WERI-Rb-1 (cell line): ENCODE measurements around the gene MDM2.

ENCODE experiments used
- DNase-seq: peaks from one replicate; pipeline ENCODE4 v3.0.0-alpha.2; 2020
- H3K27ac ChIP-seq: fragments of 250-450 bp; sonication (Bioruptor Pico); 2 replicates; pipeline ENCODE4 v1.5.1; 2020; ENCODE audit warnings: mild to moderate bottlenecking, moderate library complexity
- H3K27me3 ChIP-seq: fragments of 250-450 bp; sonication (Bioruptor Pico); 2 replicates; pipeline ENCODE4 v1.5.1; 2021; ENCODE audit warnings: mild to moderate bottlenecking, low read depth, moderate library complexity; ENCODE audit not compliant: insufficient read depth, severe bottlenecking
- H3K36me3 ChIP-seq: fragments of 250-450 bp; sonication (Bioruptor Pico); 2 replicates; pipeline ENCODE4 v1.5.1; 2020; ENCODE audit warnings: mild to moderate bottlenecking, moderate library complexity
- H3K4me3 ChIP-seq: 2 replicates; pipeline ENCODE4 v1.5.1; 2011; ENCODE audit warnings: low read depth, mild to moderate bottlenecking, control low read depth, low read length
- H3K9me3 ChIP-seq: fragments of 250-450 bp; sonication (Bioruptor Pico); 2 replicates; pipeline ENCODE4 v1.5.1; 2021; ENCODE audit warnings: mild to moderate bottlenecking, moderate library complexity; ENCODE audit not compliant: severe bottlenecking
- TF ChIP-seq, protein P1 (sequence below): IDR thresholded peaks from 2 replicates; pipeline ENCODE4 v1.5.1; 2011; ENCODE audit warnings: low read depth, mild to moderate bottlenecking, control low read depth, inconsistent platforms, low read length

Gene MDM2

DNA sequence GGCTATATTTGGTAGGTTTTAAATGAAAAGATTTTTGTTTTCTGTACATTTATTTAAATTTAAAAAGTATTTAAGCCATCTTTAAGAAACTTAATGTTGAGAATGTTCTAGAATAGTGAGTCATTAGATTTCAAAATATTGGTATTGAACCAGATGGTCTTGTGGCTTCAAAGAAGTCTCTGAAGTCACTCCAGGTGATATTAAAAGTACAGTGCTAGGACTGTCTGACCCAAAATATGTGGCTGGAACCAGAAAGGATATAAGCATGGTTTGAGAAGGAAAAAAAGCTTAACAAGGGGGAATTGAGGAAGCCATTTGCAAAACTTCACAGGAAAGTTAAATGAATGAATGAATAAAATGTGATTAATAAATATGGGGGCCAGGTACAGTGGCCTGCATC lies 28.7 kb upstream of the MDM2 start:
- H3K4me3 ChIP-seq: no peak overlapping the region
- no peak overlapping the region for H3K27ac ChIP-seq

DNA sequence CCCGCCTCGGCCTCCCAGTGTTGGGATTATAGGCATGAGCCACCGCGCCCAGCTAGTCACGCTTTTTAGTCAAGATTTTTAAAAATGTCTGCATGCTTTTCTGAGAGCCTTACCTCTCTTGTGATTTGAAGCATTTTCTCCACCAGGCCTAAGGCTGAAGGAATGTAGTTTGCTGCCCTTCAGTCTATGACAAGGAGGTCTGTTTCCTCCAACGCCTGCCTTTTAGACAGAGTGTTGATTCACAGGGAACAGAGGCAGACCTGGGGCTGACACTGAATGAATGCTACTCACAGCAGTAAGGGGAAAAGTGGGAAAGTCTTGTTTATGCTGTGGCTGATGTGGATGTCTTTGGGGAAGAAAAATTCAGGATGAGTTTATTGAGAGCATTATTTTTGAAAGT lies 27.2 kb upstream of the MDM2 start:
- no peak overlapping the region for H3K4me3 ChIP-seq
- no peak overlapping the region for H3K27ac ChIP-seq
- DNase-seq: no peak
- H3K9me3 ChIP-seq: no peaks in the 10 kb centered on the region
- TF ChIP-seq, protein P1, sequence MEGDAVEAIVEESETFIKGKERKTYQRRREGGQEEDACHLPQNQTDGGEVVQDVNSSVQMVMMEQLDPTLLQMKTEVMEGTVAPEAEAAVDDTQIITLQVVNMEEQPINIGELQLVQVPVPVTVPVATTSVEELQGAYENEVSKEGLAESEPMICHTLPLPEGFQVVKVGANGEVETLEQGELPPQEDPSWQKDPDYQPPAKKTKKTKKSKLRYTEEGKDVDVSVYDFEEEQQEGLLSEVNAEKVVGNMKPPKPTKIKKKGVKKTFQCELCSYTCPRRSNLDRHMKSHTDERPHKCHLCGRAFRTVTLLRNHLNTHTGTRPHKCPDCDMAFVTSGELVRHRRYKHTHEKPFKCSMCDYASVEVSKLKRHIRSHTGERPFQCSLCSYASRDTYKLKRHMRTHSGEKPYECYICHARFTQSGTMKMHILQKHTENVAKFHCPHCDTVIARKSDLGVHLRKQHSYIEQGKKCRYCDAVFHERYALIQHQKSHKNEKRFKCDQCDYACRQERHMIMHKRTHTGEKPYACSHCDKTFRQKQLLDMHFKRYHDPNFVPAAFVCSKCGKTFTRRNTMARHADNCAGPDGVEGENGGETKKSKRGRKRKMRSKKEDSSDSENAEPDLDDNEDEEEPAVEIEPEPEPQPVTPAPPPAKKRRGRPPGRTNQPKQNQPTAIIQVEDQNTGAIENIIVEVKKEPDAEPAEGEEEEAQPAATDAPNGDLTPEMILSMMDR: no peak
- no peaks in the 10 kb centered on the region for H3K36me3 ChIP-seq
- no peaks in the 10 kb centered on the region for H3K27me3 ChIP-seq

More for the DNA sequence above, 28.7 kb upstream of the MDM2 start:
- DNase-seq: no peak
- H3K27me3 ChIP-seq: no peaks in the 10 kb centered on the region
- no peaks in the 10 kb centered on the region for H3K36me3 ChIP-seq
- TF ChIP-seq, protein P1: no peak
- no peaks in the 10 kb centered on the region for H3K9me3 ChIP-seq

DNA sequence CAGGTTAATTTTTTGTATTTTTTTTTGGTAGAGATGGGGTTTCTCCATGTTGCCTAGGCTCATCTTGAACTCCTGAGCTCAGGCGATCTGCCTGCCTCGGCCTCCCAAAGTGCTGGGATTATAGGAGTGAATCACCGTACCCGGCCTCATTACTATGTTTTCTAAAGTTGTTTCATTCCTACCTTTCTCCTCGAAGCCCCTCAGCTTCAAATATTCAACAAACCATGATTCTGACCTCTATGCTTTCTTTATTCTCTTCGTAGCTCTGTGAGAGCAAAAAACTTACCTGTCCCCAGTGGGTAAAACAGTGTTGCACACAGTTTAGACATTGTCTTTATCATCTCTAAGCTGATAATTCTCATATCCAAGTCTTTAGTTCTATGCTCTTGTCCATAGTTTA lies 26.2 kb upstream of the MDM2 start:
- H3K4me3 ChIP-seq: no peak overlapping the region

DNA sequence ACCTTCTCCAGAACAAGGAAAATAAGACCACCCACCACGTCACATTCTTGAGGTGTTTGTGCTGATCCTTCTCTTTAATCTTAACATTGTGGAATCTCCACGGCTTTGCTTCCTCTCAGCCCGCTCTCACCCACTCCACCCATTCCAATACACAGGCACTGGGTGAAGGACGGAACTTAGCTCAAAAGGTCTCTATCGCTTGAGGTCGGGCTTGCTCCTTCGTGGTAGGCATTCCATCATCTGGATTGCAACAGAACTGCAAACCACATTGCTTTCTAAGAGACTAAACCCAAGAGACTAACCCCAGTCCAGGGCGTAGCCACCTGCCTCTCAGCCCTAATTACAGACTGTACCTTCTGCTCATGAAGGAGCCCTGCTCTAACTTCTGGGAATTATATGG lies 24.0 kb upstream of the MDM2 start:
- Histone ChIP-seq H3K36me3 (no peaks in the 10 kb centered on the region), H3K9me3 (no peaks in the 10 kb centered on the region), H3K4me3 (no peak overlapping the region), H3K27ac (no peak overlapping the region), H3K27me3 (no peaks in the 10 kb centered on the region)
- no peak for DNase-seq
- TF ChIP-seq, protein P1: no peak

More for the DNA sequence above, 26.2 kb upstream of the MDM2 start:
- Histone ChIP-seq H3K36me3 (no peaks in the 10 kb centered on the region), H3K27ac (no peak overlapping the region), H3K9me3 (no peaks in the 10 kb centered on the region), H3K27me3 (no peaks in the 10 kb centered on the region)
- TF ChIP-seq, protein P1: no peak
- DNase-seq: no peak

DNA sequence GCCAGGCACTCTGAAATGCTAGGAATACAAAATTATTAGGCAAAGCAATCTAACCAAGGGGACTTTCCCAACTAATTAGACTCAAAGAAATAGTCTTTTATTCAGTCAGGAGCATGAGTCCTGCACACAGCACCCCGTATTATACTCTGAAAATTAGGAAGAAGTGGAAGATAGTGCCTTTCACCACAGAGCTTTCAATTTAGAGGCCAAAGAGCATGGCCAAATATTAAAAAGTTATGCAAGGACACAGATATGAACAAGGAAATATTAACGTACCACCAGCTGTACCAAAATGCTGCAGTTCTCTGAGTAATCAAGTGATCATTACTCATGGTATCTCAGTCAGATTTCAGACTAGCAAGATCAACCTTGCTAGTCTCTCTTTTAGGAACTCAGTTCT lies 22.6 kb upstream of the MDM2 start:
- Histone ChIP-seq H3K27ac (no peak overlapping the region), H3K36me3 (no peaks in the 10 kb centered on the region), H3K4me3 (no peak overlapping the region), H3K9me3 (no peaks in the 10 kb centered on the region), H3K27me3 (no peaks in the 10 kb centered on the region)
- TF ChIP-seq, protein P1: no peak
- DNase-seq: no peak

DNA sequence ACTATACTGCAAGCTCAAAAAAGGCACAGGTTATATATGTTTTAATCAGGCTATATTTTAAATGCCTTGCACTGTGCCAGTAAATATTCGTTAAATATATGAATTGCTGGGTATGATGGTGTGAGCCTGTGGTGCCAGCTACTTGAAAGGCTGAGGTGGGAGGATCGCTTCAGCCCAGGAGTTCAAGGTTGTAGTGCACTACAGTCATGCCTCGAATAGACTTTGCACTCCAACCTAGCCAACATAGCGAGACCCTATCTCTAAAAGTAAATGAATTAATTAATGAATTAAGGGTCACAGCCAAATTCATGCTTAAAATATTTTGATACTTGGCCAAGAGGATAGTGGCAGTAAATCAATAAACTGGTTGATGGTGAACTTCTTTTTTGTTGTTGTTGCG lies 22.2 kb upstream of the MDM2 start:
- H3K9me3 ChIP-seq: no peaks in the 10 kb centered on the region
- no peak overlapping the region for H3K4me3 ChIP-seq
- H3K27me3 ChIP-seq: no peaks in the 10 kb centered on the region
- H3K36me3 ChIP-seq: no peaks in the 10 kb centered on the region
- TF ChIP-seq, protein P1: no peak
- no peak for DNase-seq
- H3K27ac ChIP-seq: no peak overlapping the region
